Measurements from ENCODE around the gene MTF2.

MTF2 gene

GRCh38 chr1:93087532-93087931 lies 8.4 kb downstream of the MTF2 start:
- no peak for DNase-seq

GRCh38 chr1:93093332-93094006 lies 14.4 kb downstream of the MTF2 start:
- no peak for DNase-seq

- DNase-seq, result no peak
Measured at GRCh38 chr1:93095804-93096585, 16.9 kb downstream of the MTF2 start.

GRCh38 chr1:93102142-93102541 lies 23.1 kb downstream of the MTF2 start:
- DNase-seq, result no peak

GRCh38 chr1:93106226-93106625 lies 27.1 kb downstream of the MTF2 start:
- no peak for DNase-seq

GRCh38 chr1:93107395-93107794 lies 28.3 kb downstream of the MTF2 start:
- no peak for DNase-seq

- DNase-seq, result no peak
Measured at GRCh38 chr1:93108335-93108734, 29.3 kb downstream of the MTF2 start.

- no peak for DNase-seq
Measured at GRCh38 chr1:93109578-93109977, 30.5 kb downstream of the MTF2 start.

- DNase-seq, result no peak
Measured at GRCh38 chr1:93111065-93111464, 32.0 kb downstream of the MTF2 start.

GRCh38 chr1:93111561-93111960 lies 32.5 kb downstream of the MTF2 start:
- DNase-seq, result no peak

GRCh38 chr1:93113127-93113526 lies 34.0 kb downstream of the MTF2 start:
- DNase-seq, result no peak

GRCh38 chr1:93114391-93114790 lies 35.3 kb downstream of the MTF2 start:
- DNase-seq, result no peak

- DNase-seq, result no peak
Measured at GRCh38 chr1:93120614-93121013, 41.5 kb downstream of the MTF2 start.

GRCh38 chr1:93123201-93123783 lies 44.2 kb downstream of the MTF2 start:
- DNase-seq, result no peak

- DNase-seq, result no peak
Measured at GRCh38 chr1:93124556-93125355, 45.7 kb downstream of the MTF2 start.

- no peak for DNase-seq
Measured at GRCh38 chr1:93129507-93130099, 50.5 kb downstream of the MTF2 start.

- DNase-seq, result no peak
Measured at GRCh38 chr1:93132638-93133037, 53.6 kb downstream of the MTF2 start.

GRCh38 chr1:93136445-93136844 lies 57.4 kb downstream of the MTF2 start:
- DNase-seq, result no peak

- DNase-seq, result no peak
Measured at GRCh38 chr1:93137604-93138292, 58.7 kb downstream of the MTF2 start.

- no peak for DNase-seq
Measured at GRCh38 chr1:93140106-93140505, 61.0 kb downstream of the MTF2 start.

- DNase-seq, result no peak
Measured at GRCh38 chr1:93142161-93142560, 63.1 kb downstream of the MTF2 start.

- no peak for DNase-seq
Measured at GRCh38 chr1:93143136-93143535, 64.1 kb downstream of the MTF2 start.
